Hepatocyte (in vitro differentiated cells): Measurements from ENCODE around the gene NEU3.

Source experiments
- CTCF ChIP-seq: fragments of 200-600 bp; sonication (generic); IDR thresholded peaks from 2 replicates; pipeline ENCODE4 v1.5.1; 2016; ENCODE audit warnings: antibody characterized with exemption, mild to moderate bottlenecking; ENCODE audit not compliant: poor library complexity
- EZH2 ChIP-seq: fragments of 200-600 bp; sonication (generic); IDR thresholded peaks from 2 replicates; pipeline ENCODE4 v1.6.1; 2016; ENCODE audit warnings: antibody characterized with exemption, mild to moderate bottlenecking, borderline replicate concordance
- EZH2phosphoT487 ChIP-seq: fragments of 200-600 bp; sonication (generic); IDR thresholded peaks from one replicate; pipeline ENCODE4 v1.6.1; 2018; ENCODE audit warnings: antibody characterized with exemption, mild to moderate bottlenecking, low read depth, moderate library complexity; ENCODE audit not compliant: unreplicated experiment, severe bottlenecking

DNA sequence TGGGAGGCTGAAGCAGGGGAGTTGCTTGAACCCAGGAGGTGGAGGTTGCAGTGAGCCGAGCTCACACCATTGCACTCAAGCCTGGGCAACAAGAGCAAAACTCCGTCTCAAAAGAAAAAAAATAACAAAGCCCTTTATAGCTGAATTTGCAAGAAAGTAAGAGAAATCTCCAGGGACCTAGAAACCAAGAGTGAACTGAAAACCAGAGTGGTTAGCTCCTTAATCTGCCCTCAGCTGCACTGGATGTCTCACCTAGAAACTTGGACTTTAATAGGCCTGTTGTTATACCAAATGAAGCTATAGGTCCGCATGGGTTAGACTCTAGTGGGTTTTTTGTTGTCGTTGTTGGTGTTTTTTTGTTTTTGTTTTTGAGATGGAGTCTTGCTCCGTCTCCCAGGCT is 4.1 kb downstream of the NEU3 start:
- no peak for TF ChIP-seq CTCF
- no peak for TF ChIP-seq EZH2phosphoT487
- no peak for TF ChIP-seq EZH2
